Measurements from ENCODE around the gene SPOP.
"Not testable (repeated sequence)": the region's sequence is repeated elsewhere in the genome, so short reads cannot be mapped to it uniquely, and the experiment has no call there.

SPOP gene

GRCh38 chr17:49647256-49647585 lies 30.7 kb downstream of the SPOP start:
- no peak for DNase-seq

DNA sequence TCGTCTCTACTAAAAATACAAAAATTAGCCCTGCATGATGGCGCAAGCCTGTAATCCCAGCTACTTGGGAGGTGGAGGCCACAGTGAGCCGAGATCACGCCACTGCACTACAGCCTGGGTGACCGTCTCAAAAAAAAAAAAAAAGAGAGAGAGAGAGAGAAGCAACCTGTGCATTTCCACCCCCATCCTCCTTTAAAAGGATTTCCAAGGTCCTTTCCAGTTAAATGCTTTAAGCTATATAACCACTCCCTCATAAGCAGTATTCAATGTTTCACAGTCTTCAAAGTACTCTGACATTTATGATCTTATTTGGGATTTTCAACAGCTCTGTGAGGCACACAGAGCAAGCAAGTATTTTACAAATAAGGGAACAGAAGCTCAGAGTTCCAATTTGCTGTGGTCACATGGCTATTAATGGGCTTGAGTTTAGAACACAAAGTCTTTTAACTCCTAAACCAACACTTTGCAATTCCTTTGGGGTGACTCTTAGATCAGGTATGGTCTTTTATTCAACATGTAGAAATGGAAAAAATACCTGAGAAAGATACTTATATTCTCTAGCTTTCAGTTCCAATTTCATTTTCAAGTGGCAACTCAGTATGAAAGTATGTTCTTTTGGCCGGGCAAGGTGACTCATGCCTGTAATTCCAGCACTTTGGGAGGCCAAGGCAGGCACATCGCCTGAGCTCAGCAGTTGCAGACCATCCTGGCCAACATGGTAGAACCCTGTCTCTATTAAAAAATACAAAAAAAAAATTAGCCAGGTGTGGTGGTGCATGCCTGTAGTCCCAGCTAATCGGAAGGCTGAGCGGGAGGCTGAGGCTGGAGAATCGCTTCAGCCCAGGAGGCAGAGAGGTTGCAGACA lies 31.3 kb downstream of the SPOP start:
- DNase-seq = no peak

DNA sequence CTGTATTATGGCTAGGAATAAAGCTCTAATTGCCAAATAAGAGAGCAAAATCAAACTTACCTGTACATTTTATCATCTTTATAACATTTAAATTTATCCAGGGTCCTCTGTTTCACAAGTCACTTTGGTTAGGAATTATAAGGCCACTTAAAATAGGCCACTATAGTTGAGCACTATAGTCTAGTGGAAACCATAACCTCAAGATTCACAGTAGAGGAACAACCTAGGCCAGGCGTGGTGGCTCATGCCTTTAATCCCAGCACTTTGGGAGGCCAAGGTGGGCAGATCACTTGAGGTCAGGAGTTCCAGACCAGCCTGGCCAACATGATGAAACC lies 31.9 kb downstream of the SPOP start:
- not testable (repeated sequence) for DNase-seq

DNA sequence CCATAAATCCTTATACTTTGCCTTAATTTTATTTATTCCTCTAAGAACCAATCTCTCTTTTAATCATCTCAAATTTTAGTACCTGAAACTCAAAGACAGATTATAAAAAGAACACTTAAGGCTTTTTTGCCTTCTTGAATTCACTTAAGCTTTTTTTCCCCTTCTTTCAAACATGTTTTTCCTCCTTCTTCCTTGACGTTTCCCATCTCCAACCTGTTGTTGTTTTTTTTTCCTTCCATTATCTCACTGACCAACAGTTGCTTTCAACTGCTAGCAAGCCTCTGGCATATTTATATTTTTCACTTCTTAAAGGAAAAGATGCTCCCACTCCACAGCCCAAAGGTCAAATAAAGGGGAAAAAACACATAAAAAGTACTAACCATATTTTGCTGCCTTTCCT lies 32.2 kb downstream of the SPOP start:
- DNase-seq = no peak

- no peak for DNase-seq
Measured at GRCh38 chr17:49640556-49640955, 37.3 kb downstream of the SPOP start.

DNA sequence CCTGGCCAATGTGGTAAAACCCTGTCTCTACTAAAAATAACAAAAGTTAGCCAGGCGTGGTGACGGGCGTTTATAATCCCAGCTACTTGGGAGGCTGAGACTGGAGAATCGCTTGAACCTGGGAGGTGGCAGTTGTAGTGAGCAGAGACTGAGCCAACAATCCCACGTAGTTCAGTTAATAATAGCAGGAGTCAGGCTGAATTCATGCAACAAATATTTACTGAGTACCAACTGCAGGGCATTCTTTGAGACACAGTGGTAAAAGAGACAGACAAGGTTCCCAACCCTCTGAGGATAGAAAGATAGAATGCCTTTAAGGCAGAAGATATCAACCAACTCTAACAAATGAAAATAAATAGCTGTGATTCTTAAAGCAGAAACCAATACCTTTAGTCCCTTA lies 39.1 kb downstream of the SPOP start:
- DNase-seq = no peak

DNA sequence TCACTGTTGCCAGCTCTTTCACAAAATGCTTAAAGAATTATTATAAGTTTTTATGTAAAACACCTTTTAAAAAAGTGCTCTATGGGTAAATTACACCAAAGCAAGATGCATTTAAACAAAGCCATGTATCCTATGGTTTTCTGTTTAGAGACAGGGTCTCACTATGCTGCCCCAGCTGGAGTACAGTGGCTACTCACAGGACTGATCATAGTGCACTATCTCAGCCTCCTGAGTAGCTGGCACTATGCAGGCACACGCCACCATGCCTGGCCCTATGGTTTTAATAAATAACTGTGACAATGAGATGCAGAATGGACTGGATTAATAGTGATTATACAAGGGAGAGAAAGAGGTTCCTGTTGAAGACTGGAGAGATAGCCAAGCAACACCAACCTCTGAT lies 40.2 kb downstream of the SPOP start:
- no peak for DNase-seq

DNA sequence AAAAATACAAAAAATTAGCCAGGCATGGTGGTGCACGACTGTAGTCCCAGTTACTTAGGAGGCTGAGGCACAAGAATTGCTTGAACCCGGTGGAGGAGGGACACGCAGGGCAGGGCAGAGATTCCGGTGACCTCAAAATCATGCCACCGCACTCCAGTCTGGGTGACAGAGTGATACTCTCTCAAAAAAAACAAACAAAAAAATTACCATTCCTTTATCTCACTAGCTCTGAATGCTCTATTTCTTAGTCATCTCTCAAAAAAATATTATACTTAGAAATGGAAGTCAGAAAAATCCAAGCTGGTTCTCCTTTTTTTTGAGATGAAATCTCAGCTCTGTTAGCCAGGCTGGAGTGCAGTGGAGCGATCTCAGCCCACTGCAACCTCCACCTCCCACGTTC lies 40.8 kb downstream of the SPOP start:
- DNase-seq = no peak

- DNase-seq = no peak
Measured at GRCh38 chr17:49635121-49635520, 42.8 kb downstream of the SPOP start.

- no peak for DNase-seq
Measured at GRCh38 chr17:49634485-49634860, 43.4 kb downstream of the SPOP start.

GRCh38 chr17:49633762-49634484 lies 44.0 kb downstream of the SPOP start:
- DNase-seq = no peak

DNA sequence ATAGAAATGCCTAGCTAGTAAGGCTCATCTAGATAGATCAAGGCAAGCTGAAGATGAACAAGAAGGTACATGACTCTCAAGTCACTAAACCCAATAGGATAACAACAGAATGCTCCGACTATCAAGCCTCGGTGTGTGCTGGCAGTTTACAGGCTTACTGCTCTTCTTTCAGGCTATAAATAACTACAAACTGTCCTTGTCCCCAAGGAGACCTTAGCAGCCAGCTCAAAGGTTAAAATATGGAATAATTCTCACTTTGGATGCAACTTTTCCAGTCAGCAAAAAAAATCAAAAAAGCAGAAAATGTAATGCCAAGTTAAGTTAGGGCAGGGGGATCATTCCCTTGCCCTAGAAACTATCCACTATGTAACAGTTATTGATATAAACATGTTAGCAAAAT lies 44.6 kb downstream of the SPOP start:
- DNase-seq = no peak

- no peak for DNase-seq
Measured at GRCh38 chr17:49632201-49632600, 45.7 kb downstream of the SPOP start.

GRCh38 chr17:49631496-49631895 lies 46.4 kb downstream of the SPOP start:
- DNase-seq = no peak

DNA sequence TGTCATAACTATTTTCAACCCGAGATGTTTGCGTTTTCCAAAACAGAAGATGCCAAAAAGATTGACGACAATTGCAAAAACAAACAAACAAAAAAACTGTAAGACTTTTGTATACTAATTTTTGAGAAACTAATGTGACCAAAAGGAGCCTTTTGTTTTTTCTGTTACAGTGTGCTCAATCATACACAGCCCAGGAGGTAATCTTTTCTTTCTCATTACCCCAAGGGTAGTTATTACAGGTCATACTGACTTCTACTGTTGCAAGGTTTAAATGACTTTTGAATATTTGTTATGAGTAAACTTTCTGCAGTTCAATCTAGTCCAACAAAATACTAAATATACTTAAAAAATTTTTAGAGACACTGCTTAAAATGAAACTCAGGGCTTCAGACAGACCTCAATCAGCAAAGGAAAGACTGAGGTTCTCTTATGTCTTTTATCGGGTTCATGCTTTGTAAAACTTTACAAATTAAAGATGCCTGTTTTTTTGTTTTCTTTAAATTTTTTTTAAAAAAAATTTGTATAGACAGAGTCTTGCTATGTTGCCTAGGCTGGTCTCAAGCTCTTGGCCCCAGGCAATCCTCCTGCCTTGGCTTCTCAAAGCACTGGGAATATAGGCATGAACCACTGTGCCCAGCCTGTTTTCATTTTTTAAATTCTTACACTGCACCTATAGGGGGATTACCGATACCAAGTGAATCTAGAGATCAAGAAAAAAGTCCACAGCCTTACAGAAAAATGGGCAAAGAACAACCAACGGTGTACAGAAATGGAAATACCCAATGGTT lies 47.6 kb downstream of the SPOP start:
- DNase-seq = no peak

- DNase-seq = no peak
Measured at GRCh38 chr17:49629447-49629846, 48.5 kb downstream of the SPOP start.

- DNase-seq = peak; percentile 14
Measured at GRCh38 chr17:49624896-49625295, 53.0 kb downstream of the SPOP start.

GRCh38 chr17:49621946-49622529 lies 55.9 kb downstream of the SPOP start:
- no peak for DNase-seq

GRCh38 chr17:49621420-49621819 lies 56.5 kb downstream of the SPOP start:
- no peak for DNase-seq

- DNase-seq = no peak
Measured at GRCh38 chr17:49618028-49618611, 59.8 kb downstream of the SPOP start.

DNA sequence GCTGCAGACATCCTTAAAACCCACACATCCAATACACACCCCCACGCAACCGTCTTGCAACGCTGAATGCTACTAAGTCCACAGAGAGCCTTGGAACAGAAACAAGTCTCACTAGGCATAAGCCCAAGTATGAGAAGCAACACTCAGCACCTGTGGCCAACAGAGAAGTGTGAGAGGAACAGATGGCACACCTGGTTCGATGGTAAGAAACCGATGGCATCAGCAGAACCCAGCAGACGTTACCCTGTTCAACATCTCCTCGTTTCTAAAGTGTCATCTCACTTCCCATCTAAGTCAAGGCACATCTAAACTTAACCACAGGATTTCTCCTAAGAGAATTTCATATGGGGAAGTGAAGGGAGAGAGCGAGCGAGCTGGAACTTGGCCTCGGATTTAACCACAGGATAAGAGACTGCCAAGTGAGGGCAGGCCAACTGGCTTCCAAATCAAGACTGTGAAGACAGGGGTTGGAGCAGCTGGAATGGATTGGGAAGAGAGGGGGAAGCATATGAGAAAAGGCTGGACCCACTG lies 61.2 kb downstream of the SPOP start:
- DNase-seq = no peak

DNA sequence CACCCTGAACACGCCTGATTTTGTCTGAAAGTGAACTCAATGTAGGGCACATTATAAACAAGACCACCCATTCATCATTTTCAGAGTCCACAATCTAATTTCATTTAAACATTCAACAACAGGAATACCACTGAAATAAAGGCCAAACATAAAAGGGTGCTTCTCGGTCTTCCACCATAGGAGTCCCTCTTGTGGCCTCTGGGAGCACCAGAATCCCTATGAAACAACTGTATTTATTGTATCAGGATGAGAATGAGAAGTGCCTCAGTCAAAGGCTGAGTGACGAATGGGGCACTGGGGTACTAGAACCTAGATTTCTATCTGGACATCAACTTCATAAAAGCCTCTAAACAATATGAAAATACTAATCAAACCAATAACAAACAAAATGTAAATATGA lies 61.8 kb downstream of the SPOP start:
- peak; percentile 14 for DNase-seq
